Measurements from ENCODE around the gene DIPK1A.

DIPK1A gene

DNA sequence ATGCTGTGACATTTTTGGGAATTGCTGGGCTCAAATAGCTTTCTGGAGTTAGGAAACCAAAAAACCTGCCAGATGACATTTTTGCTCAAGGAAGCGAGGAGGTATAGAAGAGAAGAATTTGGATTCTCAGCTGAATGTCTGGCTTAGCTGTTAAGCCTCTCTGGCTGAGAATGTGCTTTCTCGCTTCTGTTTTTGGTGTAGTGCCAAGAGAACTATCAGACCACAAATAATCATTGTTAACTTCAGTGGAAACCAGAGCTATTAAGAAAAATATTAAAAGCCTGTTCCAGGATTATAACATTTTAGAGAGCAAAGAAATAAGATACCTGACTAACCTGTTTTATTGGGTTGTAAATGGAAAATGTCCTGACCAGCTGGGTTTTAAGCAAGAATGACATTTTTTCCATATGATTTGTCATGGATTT lies 39.5 kb upstream of the DIPK1A start:
- TF ChIP-seq, protein P1, sequence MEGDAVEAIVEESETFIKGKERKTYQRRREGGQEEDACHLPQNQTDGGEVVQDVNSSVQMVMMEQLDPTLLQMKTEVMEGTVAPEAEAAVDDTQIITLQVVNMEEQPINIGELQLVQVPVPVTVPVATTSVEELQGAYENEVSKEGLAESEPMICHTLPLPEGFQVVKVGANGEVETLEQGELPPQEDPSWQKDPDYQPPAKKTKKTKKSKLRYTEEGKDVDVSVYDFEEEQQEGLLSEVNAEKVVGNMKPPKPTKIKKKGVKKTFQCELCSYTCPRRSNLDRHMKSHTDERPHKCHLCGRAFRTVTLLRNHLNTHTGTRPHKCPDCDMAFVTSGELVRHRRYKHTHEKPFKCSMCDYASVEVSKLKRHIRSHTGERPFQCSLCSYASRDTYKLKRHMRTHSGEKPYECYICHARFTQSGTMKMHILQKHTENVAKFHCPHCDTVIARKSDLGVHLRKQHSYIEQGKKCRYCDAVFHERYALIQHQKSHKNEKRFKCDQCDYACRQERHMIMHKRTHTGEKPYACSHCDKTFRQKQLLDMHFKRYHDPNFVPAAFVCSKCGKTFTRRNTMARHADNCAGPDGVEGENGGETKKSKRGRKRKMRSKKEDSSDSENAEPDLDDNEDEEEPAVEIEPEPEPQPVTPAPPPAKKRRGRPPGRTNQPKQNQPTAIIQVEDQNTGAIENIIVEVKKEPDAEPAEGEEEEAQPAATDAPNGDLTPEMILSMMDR (IDR thresholded peaks at IDR 0.05; ENCODE audit: low read depth, low read length) = no peak
- H3K4me3 ChIP-seq (ENCODE audit: low read depth, low read length) = no peak overlapping the region

DNA sequence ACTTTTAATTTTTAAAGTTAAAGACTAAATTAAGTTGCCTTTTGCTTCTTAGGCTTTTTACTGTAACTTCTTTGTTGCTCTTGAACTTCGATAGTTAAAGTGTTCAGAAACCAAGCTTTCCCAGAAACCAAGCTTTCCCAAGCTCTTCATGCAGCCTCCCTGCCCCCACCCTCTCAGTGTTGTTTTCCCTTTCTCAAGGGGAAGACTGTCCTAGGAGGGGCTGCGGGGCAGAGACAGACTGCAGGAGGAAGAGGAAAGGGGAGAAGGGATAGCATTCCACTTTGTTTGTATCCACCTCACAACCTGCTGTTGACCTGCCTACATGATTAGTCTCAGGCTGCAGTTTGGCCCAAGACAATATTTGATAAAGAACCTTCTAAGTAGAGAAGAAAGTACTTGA lies 39.0 kb upstream of the DIPK1A start:
- no peak overlapping the region for H3K4me3 ChIP-seq (ENCODE audit: low read depth, low read length)
- TF ChIP-seq, protein P1 (IDR thresholded peaks at IDR 0.05; ENCODE audit: low read depth, low read length) = no peak

DNA sequence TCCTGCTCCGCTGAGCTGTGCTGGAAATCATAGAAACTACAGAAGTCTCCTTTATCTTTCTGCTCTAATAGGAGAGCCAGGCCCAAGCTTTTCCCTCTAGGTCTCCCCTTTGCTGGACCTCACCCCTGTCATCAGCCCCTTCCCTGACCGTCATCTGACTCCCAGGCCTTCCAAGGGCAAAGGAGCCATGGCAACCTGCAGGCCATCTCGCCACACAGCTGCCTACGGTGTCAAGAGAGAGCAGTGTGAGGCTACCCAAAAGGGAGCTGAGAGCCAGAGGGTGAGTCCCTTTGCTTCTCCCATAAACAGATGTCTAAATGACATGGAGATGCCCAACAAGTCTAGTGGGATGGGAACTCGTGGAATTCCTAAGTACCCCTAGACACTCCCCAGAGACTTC lies 37.6 kb upstream of the DIPK1A start:
- no peak overlapping the region for H3K4me3 ChIP-seq (ENCODE audit: low read depth, low read length)
- TF ChIP-seq, protein P1 (IDR thresholded peaks at IDR 0.05; ENCODE audit: low read depth, low read length) = no peak

DNA sequence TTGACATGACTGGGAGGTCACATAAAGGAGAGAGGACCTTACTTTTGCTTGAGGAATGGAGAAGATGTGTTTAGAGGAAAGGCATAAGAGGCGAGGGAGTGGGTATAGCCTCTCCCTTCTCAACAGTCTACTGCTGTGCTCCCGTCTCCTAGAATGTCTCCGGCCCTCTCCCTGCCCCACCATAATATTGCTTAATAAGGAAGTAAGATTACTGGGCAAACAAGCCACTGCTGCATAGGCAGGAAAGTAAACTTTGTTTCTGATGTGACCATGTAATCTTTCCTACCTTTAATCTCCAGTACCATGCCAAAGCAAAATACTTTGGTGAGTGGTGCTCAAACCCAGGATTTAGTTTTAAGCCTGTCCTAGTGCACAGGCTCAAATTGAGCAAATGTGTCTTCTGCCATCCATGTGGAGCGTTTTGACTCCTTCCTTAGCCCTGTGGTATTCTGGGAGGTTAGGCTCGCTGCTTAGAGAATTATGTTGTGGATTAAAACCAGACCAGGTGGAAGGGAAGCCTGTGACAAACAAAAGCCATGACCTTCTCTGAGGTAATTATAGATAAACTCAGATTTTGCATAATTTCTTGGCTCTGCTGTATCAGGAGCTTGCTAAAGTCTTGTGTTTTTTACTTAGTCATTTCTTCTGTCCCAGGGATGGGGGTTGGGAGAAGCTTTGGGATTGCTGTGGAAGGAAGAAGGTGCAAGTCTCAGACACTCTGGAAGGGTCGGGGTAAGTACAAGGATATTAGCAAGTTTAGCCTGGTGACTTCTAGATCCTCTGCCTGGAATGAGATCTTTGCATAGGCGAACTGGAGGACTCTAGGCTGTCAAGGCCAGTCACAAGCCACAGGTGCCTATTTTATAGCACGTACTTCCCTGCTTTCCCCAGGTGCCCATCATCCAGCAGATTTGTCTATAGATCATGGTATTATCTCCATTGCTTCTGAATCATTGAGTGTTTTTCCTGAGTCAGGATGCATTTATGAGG lies 34.5 kb upstream of the DIPK1A start:
- H3K4me3 ChIP-seq (ENCODE audit: low read depth, low read length) = no peak overlapping the region
- TF ChIP-seq, protein P1 (IDR thresholded peaks at IDR 0.05; ENCODE audit: low read depth, low read length) = no peak

DNA sequence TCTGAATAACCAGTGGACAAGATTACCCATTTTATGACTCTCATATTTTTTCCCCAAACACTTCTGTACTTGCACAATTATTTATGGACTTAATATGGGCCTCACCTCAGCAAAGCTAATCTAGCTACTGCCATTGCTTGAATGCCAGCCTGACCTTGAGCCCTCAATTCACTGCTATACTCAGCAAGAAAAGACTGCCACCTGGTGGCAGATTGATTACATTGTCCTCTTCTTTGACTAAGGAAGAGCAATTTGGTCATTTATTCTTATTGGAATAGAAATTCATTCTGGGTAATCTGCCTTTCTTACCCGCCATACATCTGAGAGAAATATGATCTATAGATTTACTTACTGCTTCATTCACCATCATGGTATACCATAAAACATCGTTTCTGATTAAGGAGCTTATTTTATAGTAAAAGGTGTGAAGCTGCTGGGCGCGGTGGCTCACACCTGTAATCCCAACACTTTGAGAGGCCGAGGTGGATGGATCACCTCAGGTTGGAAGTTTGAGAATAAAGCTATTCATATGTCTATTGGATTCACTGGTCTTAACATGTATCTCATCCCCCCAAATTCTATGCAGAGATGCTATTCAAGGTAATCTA lies 32.9 kb upstream of the DIPK1A start:
- TF ChIP-seq, protein P1 (IDR thresholded peaks at IDR 0.05; ENCODE audit: low read depth, low read length) = peak; percentile 54; the same call in 1 of the 2 replicates
- no peak overlapping the region for H3K4me3 ChIP-seq (ENCODE audit: low read depth, low read length)

DNA sequence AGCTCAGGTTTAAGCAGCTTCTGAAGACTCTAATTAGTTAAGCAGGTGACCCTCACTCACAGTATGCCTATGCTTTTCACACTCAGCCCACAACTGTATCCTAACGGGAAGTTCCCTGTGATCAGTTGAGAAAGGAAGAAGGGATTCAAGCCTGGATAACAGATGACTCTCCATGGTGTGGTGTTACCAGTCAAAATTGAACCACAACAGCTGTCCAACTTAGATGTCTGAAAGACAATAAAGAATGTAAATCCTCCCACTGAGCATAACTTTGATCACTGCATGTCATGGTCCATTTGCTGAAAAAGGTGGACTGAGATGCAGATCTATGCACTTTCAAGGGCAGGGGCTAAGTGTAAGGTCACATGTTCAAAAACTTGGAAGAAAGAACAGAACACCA lies 32.3 kb upstream of the DIPK1A start:
- TF ChIP-seq, protein P1 (IDR thresholded peaks at IDR 0.05; ENCODE audit: low read depth, low read length) = no peak
- H3K4me3 ChIP-seq (ENCODE audit: low read depth, low read length) = no peak overlapping the region

DNA sequence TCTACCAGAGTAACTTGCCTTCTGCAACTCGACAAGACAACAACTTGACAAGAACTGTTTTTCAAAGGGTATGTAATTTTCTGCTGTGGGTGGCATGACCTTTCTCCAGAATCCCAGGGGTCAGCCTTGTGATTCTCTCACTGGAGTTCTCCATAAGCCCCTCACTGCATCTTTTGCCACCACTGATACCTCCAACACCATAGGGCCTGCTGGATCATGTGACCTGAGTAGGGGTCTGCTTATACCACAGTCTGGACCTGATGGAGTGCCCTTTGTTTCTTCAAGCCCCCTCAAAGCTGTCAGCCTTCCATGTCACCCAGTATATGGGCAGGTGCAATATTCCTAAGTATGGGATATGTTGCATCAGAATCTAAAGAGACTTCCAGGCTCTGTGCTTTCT lies 31.6 kb upstream of the DIPK1A start:
- no peak overlapping the region for H3K4me3 ChIP-seq (ENCODE audit: low read depth, low read length)
- TF ChIP-seq, protein P1 (IDR thresholded peaks at IDR 0.05; ENCODE audit: low read depth, low read length) = no peak
